ENCODE measurements around the gene MICAL3.

Gene MICAL3

GRCh38 chr22:17851759-17852158 is 172.6 kb downstream of the MICAL3 start:
- no peak for TF ChIP-seq CTCF (conservative IDR thresholded peaks at IDR 0.05; ENCODE audit: low read depth, low read length)
- H3K4me3 ChIP-seq (ENCODE audit: low read length): no peak overlapping the region
- DNase-seq (ENCODE audit: low read depth): no peak

- no peak overlapping the region for H3K4me3 ChIP-seq (ENCODE audit: low read length)
- TF ChIP-seq CTCF (conservative IDR thresholded peaks at IDR 0.05; ENCODE audit: low read depth, low read length): no peak
- no peak for DNase-seq (ENCODE audit: low read depth)
Observed at GRCh38 chr22:17847360-17848078, 176.8 kb downstream of the MICAL3 start.

GRCh38 chr22:17846326-17846992 is 177.9 kb downstream of the MICAL3 start:
- TF ChIP-seq CTCF (conservative IDR thresholded peaks at IDR 0.05; ENCODE audit: low read depth, low read length): no peak
- no peak overlapping the region for H3K4me3 ChIP-seq (ENCODE audit: low read length)
- no peak for DNase-seq (ENCODE audit: low read depth)

- TF ChIP-seq CTCF (conservative IDR thresholded peaks at IDR 0.05; ENCODE audit: low read depth, low read length): no peak
- H3K4me3 ChIP-seq (ENCODE audit: low read length): no peak overlapping the region
- DNase-seq (ENCODE audit: low read depth): no peak
Observed at GRCh38 chr22:17845790-17846189, 178.6 kb downstream of the MICAL3 start.

GRCh38 chr22:17845327-17845726 is 179.0 kb downstream of the MICAL3 start:
- TF ChIP-seq CTCF (conservative IDR thresholded peaks at IDR 0.05; ENCODE audit: low read depth, low read length): no peak
- H3K4me3 ChIP-seq (ENCODE audit: low read length): no peak overlapping the region
- DNase-seq (ENCODE audit: low read depth): no peak

- no peak overlapping the region for H3K4me3 ChIP-seq (ENCODE audit: low read length)
- DNase-seq (ENCODE audit: low read depth): no peak
- TF ChIP-seq CTCF (conservative IDR thresholded peaks at IDR 0.05; ENCODE audit: low read depth, low read length): no peak
Observed at GRCh38 chr22:17844150-17844549, 180.2 kb downstream of the MICAL3 start.

GRCh38 chr22:17842386-17842785 is 182.0 kb downstream of the MICAL3 start:
- no peak for DNase-seq (ENCODE audit: low read depth)

More at GRCh38 chr22:17842386-17842785, 182.0 kb downstream of the MICAL3 start:
- no peak for TF ChIP-seq CTCF (conservative IDR thresholded peaks at IDR 0.05; ENCODE audit: low read depth, low read length)
- H3K4me3 ChIP-seq (ENCODE audit: low read length): no peak overlapping the region

All from retinal pigment epithelial cell (primary cell).